GM18868 (cell line): ENCODE results near the gene OOEP.
"Not testable (repeated sequence)": the region's sequence is repeated elsewhere in the genome, so short reads cannot be mapped to it uniquely, and the experiment has no call there.

ENCODE experiments used
- ATAC-seq: cut with Tn5 transposase; IDR thresholded peaks from one replicate; pipeline ENCODE4 v1.9.1; 2021; ENCODE audit warnings: mild to moderate bottlenecking, moderate library complexity; ENCODE audit not compliant: unreplicated experiment

The OOEP gene

GRCh38 chr6:73369563-73369962, at the start of gene OOEP:
TSS of gene OOEP (minus strand) at chr6:73369897. CDS start at chr6:73369792, 105 bp downstream.
- no peak for ATAC-seq

GRCh38 chr6:73418081-73418741, 48.5 kb upstream of the OOEP start:
- no peak for ATAC-seq

- ATAC-seq: no peak
Measured at GRCh38 chr6:73413102-73413501, 43.4 kb upstream of the OOEP start.

GRCh38 chr6:73409395-73409794, 39.7 kb upstream of the OOEP start:
- ATAC-seq: no peak

- peak; percentile 51 for ATAC-seq
Measured at GRCh38 chr6:73400656-73401055, 31.0 kb upstream of the OOEP start.

GRCh38 chr6:73395875-73396274, 26.2 kb upstream of the OOEP start:
- no peak for ATAC-seq

- ATAC-seq: no peak
Measured at GRCh38 chr6:73394577-73395354, 25.1 kb upstream of the OOEP start, which contains the start of gene DDX43. TSS of gene DDX43 (plus strand) at chr6:73394828. CDS start at chr6:73394906, 78 bp downstream.

GRCh38 chr6:73393278-73393677, 23.6 kb upstream of the OOEP start:
- ATAC-seq: no peak

GRCh38 chr6:73392188-73392587, 22.5 kb upstream of the OOEP start:
- not testable (repeated sequence) for ATAC-seq

GRCh38 chr6:73391675-73392074, 22.0 kb upstream of the OOEP start:
- no peak for ATAC-seq

- no peak for ATAC-seq
Measured at GRCh38 chr6:73389854-73390253, 20.2 kb upstream of the OOEP start.

GRCh38 chr6:73388800-73389512, 19.3 kb upstream of the OOEP start:
- peak; percentile 78 for ATAC-seq

GRCh38 chr6:73388433-73388799, 18.7 kb upstream of the OOEP start:
- peak; percentile 25 for ATAC-seq

GRCh38 chr6:73382462-73383113, 12.9 kb upstream of the OOEP start:
- no peak for ATAC-seq

GRCh38 chr6:73381531-73381930, 11.8 kb upstream of the OOEP start:
- not testable (repeated sequence) for ATAC-seq

GRCh38 chr6:73377225-73377624, 7.5 kb upstream of the OOEP start:
- ATAC-seq: peak; percentile 60

- ATAC-seq: no peak
Measured at GRCh38 chr6:73375216-73375615, 5.5 kb upstream of the OOEP start.

GRCh38 chr6:73372516-73372915, 2.8 kb upstream of the OOEP start:
- no peak for ATAC-seq

GRCh38 chr6:73371984-73372383, 2.3 kb upstream of the OOEP start:
- no peak for ATAC-seq

- no peak for ATAC-seq
Measured at GRCh38 chr6:73369157-73369556, 540 bp downstream of the OOEP start.

GRCh38 chr6:73368675-73369074, 1.0 kb downstream of the OOEP start:
- ATAC-seq: no peak
